SK-N-SH (cell line): Measurements from ENCODE around the gene TRIM69.

Experiments
- CTCF ChIP-seq: fragments of 200-600 bp; sonication (generic); IDR thresholded peaks from 2 replicates; pipeline ENCODE4 v1.6.1; 2017; ENCODE audit warnings: antibody characterized with exemption, mild to moderate bottlenecking, moderate library complexity
- GABPA ChIP-seq: IDR thresholded peaks from 2 replicates; pipeline ENCODE4 v1.4.0; 2012; ENCODE audit warnings: low read depth, mild to moderate bottlenecking
- GATA2 ChIP-seq: sonication (generic); formaldehyde crosslinking; IDR thresholded peaks from 2 replicates; pipeline ENCODE4 v1.5.0; 2020; ENCODE audit warnings: mild to moderate bottlenecking, missing genetic modification reagents
- NFIC ChIP-seq: IDR thresholded peaks from 2 replicates; pipeline ENCODE4 v1.4.0; 2012; ENCODE audit warnings: borderline replicate concordance
- NRF1 ChIP-seq: IDR thresholded peaks from 2 replicates; pipeline ENCODE4 v1.6.1; 2012; ENCODE audit warnings: low read depth, mild to moderate bottlenecking, low read length
- POLR2AphosphoS5 ChIP-seq: IDR thresholded peaks from 2 replicates; pipeline ENCODE4 v1.6.1; 2012; ENCODE audit warnings: low read depth, low read length
- RAD21 ChIP-seq: IDR thresholded peaks from 2 replicates; pipeline ENCODE4 v1.6.1; 2012; ENCODE audit warnings: mild to moderate bottlenecking, low read length
- SIN3A ChIP-seq: IDR thresholded peaks from 2 replicates; pipeline ENCODE4 v1.6.1; 2012; ENCODE audit warnings: low read depth, mild to moderate bottlenecking, low read length, moderate library complexity, borderline replicate concordance
- TCF12 ChIP-seq: IDR thresholded peaks from 2 replicates; pipeline ENCODE4 v1.4.0; 2012
- TEAD4 ChIP-seq: IDR thresholded peaks from 2 replicates; pipeline ENCODE4 v1.4.0; 2012; ENCODE audit warnings: mild to moderate bottlenecking, borderline replicate concordance; ENCODE audit not compliant: insufficient read depth
- YY1 ChIP-seq: IDR thresholded peaks from 2 replicates; pipeline ENCODE4 v1.4.0; 2012; ENCODE audit warnings: low read depth, mild to moderate bottlenecking
- ZBTB33 ChIP-seq: IDR thresholded peaks from 2 replicates; pipeline ENCODE4 v1.4.0; 2012; ENCODE audit warnings: low read depth, borderline replicate concordance

- TF ChIP-seq SIN3A = no peak
- TF ChIP-seq NFIC = no peak
- TF ChIP-seq TCF12 = no peak
- no peak for TF ChIP-seq CTCF
- TF ChIP-seq TEAD4 = no peak
- TF ChIP-seq GATA2 (CRISPR knock-in tag) = no peak
- TF ChIP-seq POLR2AphosphoS5 = no peak
- no peak for TF ChIP-seq RAD21
- no peak for TF ChIP-seq NRF1
- no peak for TF ChIP-seq YY1
- no peak for TF ChIP-seq GABPA
- no peak for TF ChIP-seq ZBTB33
These were observed 697 bp upstream of the TRIM69 start for GRCh38 chr15:44735482-44736180.
